HG02943 (cell line): ENCODE measurements around the gene PDCD2L.
A peak's percentile ranks its signal among the peaks of the same experiment; 100 is the strongest.
"Not testable (repeated sequence)": the region's sequence is repeated elsewhere in the genome, so short reads cannot be mapped to it uniquely, and the experiment has no call there.

Source experiments
- ATAC-seq: cut with Tn5 transposase; IDR thresholded peaks from one replicate; pipeline ENCODE4 v1.9.1; 2021; ENCODE audit warnings: mild to moderate bottlenecking, low read depth, moderate library complexity; ENCODE audit not compliant: unreplicated experiment

Gene PDCD2L

GRCh38 chr19:34409189-34410164 is 5.3 kb downstream of the PDCD2L start:
- ATAC-seq, result no peak

GRCh38 chr19:34411216-34411615 is 7.0 kb downstream of the PDCD2L start:
- no peak for ATAC-seq

- no peak for ATAC-seq
Measured at GRCh38 chr19:34416021-34416545, 11.9 kb downstream of the PDCD2L start.

- ATAC-seq, result no peak
Measured at GRCh38 chr19:34418300-34418699, 14.1 kb downstream of the PDCD2L start.

GRCh38 chr19:34426096-34426661 is 22.0 kb downstream of the PDCD2L start:
- ATAC-seq, result no peak

GRCh38 chr19:34428549-34429285 is 24.5 kb downstream of the PDCD2L start:
- peak; percentile 41 for ATAC-seq

- ATAC-seq, result no peak
Measured at GRCh38 chr19:34429553-34429952, 25.4 kb downstream of the PDCD2L start.

- no peak for ATAC-seq
Measured at GRCh38 chr19:34430738-34431625, 26.8 kb downstream of the PDCD2L start.

GRCh38 chr19:34431681-34432402 is 27.6 kb downstream of the PDCD2L start:
- no peak for ATAC-seq

- no peak for ATAC-seq
Measured at GRCh38 chr19:34432797-34433196, 28.6 kb downstream of the PDCD2L start.

GRCh38 chr19:34436716-34437115 is 32.5 kb downstream of the PDCD2L start:
- ATAC-seq, result no peak

- no peak for ATAC-seq
Measured at GRCh38 chr19:34448191-34448590, 44.0 kb downstream of the PDCD2L start.

GRCh38 chr19:34452723-34453122 is 48.5 kb downstream of the PDCD2L start:
- ATAC-seq, result no peak

- ATAC-seq, result no peak
Measured at GRCh38 chr19:34454091-34454490, 49.9 kb downstream of the PDCD2L start.

GRCh38 chr19:34454685-34455084 is 50.5 kb downstream of the PDCD2L start:
- no peak for ATAC-seq

- ATAC-seq, result not testable (repeated sequence)
Measured at GRCh38 chr19:34455783-34456480, 51.7 kb downstream of the PDCD2L start.

GRCh38 chr19:34457446-34457845 is 53.2 kb downstream of the PDCD2L start:
- no peak for ATAC-seq

- no peak for ATAC-seq
Measured at GRCh38 chr19:34458677-34459076, 54.5 kb downstream of the PDCD2L start.

GRCh38 chr19:34459614-34460013 is 55.4 kb downstream of the PDCD2L start:
- ATAC-seq, result no peak
